ENCODE results near the gene SLC47A2. TPM values are rescaled to one million over a fixed set of nuclear protein-coding genes. Genes with fewer than 3 reads are reported as not detected.

Gene SLC47A2
- total and polyA plus RNA-seq, 2 of the 13 experiments (the other 11 are each of a cell fraction or from before 2014, with no cell fraction given) = 0.04 TPM; not detected in 1

- TF ChIP-seq DZIP1 (CRISPR knock-in tag; IDR thresholded peaks at IDR 0.05) (0 out of 2 replicates have a peak, but pooled peaks have one; percentile 11), GABPA (IDR thresholded peaks at IDR 0.05; ENCODE audit: low read depth, low read length) (no peak), GABPA (CRISPR knock-in tag; IDR thresholded peaks at IDR 0.05; ENCODE audit: low read depth) (peak; percentile 18; the same call in 1 of the 2 replicates), ZBTB34 (CRISPR knock-in tag; IDR thresholded peaks at IDR 0.05) (no peak), SP140L (CRISPR knock-in tag; IDR thresholded peaks at IDR 0.05; ENCODE audit: borderline replicate concordance) (no peak), SKIL (CRISPR knock-in tag; IDR thresholded peaks at IDR 0.05; ENCODE audit: borderline replicate concordance) (0 out of 2 replicates have a peak, but pooled peaks have one; percentile 1), TBX3 (IDR thresholded peaks at IDR 0.05; ENCODE audit: borderline replicate concordance) (no peak), HNRNPL (IDR thresholded peaks at IDR 0.05; ENCODE audit: low read depth, low read length) (0 out of 2 replicates have a peak, but pooled peaks have one; percentile 55), PAX8 (CRISPR knock-in tag; IDR thresholded peaks at IDR 0.05; ENCODE audit: borderline replicate concordance) (peak; percentile 62), ZNF816 (CRISPR knock-in tag; IDR thresholded peaks at IDR 0.05; ENCODE audit: borderline replicate concordance) (0 out of 2 replicates have a peak, but pooled peaks have one; percentile 49), SUZ12 (IDR thresholded peaks at IDR 0.05; ENCODE audit: low read depth, low read length) (no peak), CC2D1A (CRISPR knock-in tag; IDR thresholded peaks at IDR 0.05) (0 out of 2 replicates have a peak, but pooled peaks have one; percentile 58), FOXO4 (CRISPR knock-in tag; conservative IDR thresholded peaks at IDR 0.05) (0 out of 2 replicates have a peak, but pooled peaks have one; percentile 31), ZNF160 (CRISPR knock-in tag; IDR thresholded peaks at IDR 0.05) (peak; percentile 1; the same call in 1 of the 2 replicates), ATF5 (CRISPR knock-in tag; IDR thresholded peaks at IDR 0.05; ENCODE audit: low read depth) (0 out of 2 replicates have a peak, but pooled peaks have one; percentile 34), ZFP82 (CRISPR knock-in tag; IDR thresholded peaks at IDR 0.05; ENCODE audit: borderline replicate concordance) (peak; percentile 18; the same call in 1 of the 2 replicates), ZNF235 (CRISPR knock-in tag; IDR thresholded peaks at IDR 0.05; ENCODE audit: borderline replicate concordance) (peak; percentile 12; the same call in 1 of the 2 replicates), MTF2 (CRISPR knock-in tag; IDR thresholded peaks at IDR 0.05; ENCODE audit: borderline replicate concordance) (no peak), AGO1 (IDR thresholded peaks at IDR 0.05; ENCODE audit: low read depth, low read length, poor library complexity, severe bottlenecking) (no peak)
Measured at GRCh38 chr17:19647697-19648474, 68.5 kb downstream of the SLC47A2 start (continued).
